Mesendoderm (in vitro differentiated cells): Measurements from ENCODE around the gene IP6K3.
A peak's percentile ranks its signal among the peaks of the same experiment; 100 is the strongest.

ENCODE experiments used
- DNase-seq: peaks from one replicate; pipeline ENCODE4 v3.0.0; 2013
- H2AK5ac ChIP-seq: 2 replicates; pipeline ENCODE4 v1.6.1; 2013; ENCODE audit warnings: low read length, inconsistent platforms
- H2BK120ac ChIP-seq: 2 replicates; pipeline ENCODE4 v1.6.1; 2013; ENCODE audit warnings: low read depth, mild to moderate bottlenecking, low read length, moderate library complexity, mixed read lengths
- H2BK15ac ChIP-seq: replicated peaks from 2 replicates; pipeline ENCODE4 v1.6.1; 2013; ENCODE audit warnings: low read depth, mild to moderate bottlenecking, moderate library complexity
- H2BK5ac ChIP-seq: 2 replicates; pipeline ENCODE4 v1.6.1; 2013; ENCODE audit warnings: low read length, inconsistent platforms
- H3K18ac ChIP-seq: 2 replicates; pipeline ENCODE4 v1.6.1; 2013; ENCODE audit warnings: mild to moderate bottlenecking, low read length, mixed read lengths
- H3K23ac ChIP-seq: one replicate; pipeline ENCODE4 v1.6.1; 2013; ENCODE audit warnings: low read length
- H3K27ac ChIP-seq: 2 replicates; pipeline ENCODE4 v1.5.1; 2013; ENCODE audit warnings: low read depth, mild to moderate bottlenecking, inconsistent platforms, low read length, moderate library complexity
- H3K27me3 ChIP-seq: 2 replicates; pipeline ENCODE4 v1.6.1; 2013; ENCODE audit warnings: low read length, control low read depth, mild to moderate bottlenecking, inconsistent platforms; ENCODE audit not compliant: insufficient read depth, poor library complexity
- H3K36me3 ChIP-seq: 2 replicates; pipeline ENCODE4 v1.6.1; 2013; ENCODE audit warnings: low read length, inconsistent platforms; ENCODE audit not compliant: control insufficient read depth, insufficient read depth
- H3K4ac ChIP-seq: one replicate; pipeline ENCODE4 v1.6.1; 2013; ENCODE audit warnings: low read depth, mild to moderate bottlenecking, low read length, moderate library complexity
- H3K4me1 ChIP-seq: 2 replicates; pipeline ENCODE4 v1.6.1; 2013; ENCODE audit warnings: low read depth, low read length, inconsistent platforms; ENCODE audit not compliant: control insufficient read depth
- H3K4me2 ChIP-seq: 2 replicates; pipeline ENCODE4 v1.6.1; 2013; ENCODE audit warnings: low read length
- H3K4me3 ChIP-seq: 2 replicates; pipeline ENCODE4 v1.5.1; 2013; ENCODE audit warnings: mild to moderate bottlenecking, low read length
- H3K56ac ChIP-seq: one replicate; pipeline ENCODE4 v1.6.1; 2013; ENCODE audit warnings: low read length
- H3K79me1 ChIP-seq: 2 replicates; pipeline ENCODE4 v1.6.1; 2013; ENCODE audit warnings: low read length, inconsistent platforms
- H3K79me2 ChIP-seq: 2 replicates; pipeline ENCODE4 v1.6.1; 2013; ENCODE audit warnings: mild to moderate bottlenecking, low read length; ENCODE audit not compliant: control insufficient read depth, insufficient read depth
- H3K9ac ChIP-seq: 2 replicates; pipeline ENCODE4 v1.6.1; 2013; ENCODE audit warnings: low read length, inconsistent platforms
- H4K5ac ChIP-seq: one replicate; pipeline ENCODE4 v1.6.1; 2013; ENCODE audit warnings: low read length
- H4K8ac ChIP-seq: one replicate; pipeline ENCODE4 v1.6.1; 2013; ENCODE audit warnings: low read depth, mild to moderate bottlenecking, control low read depth, low read length, moderate library complexity
- WGBS: extraction: QIAGEN DNeasy Blood & Tissue Kit; methylation state at CpG from one replicate; pipeline ENCODE4 v1.1.7; 2013; ENCODE audit warnings: low lambda C conversion rate, missing lambda C conversion rate; ENCODE audit not compliant: insufficient coverage; ENCODE audit errors: extremely low coverage; 5-methylcytosine and 5-hydroxymethylcytosine counted together

IP6K3 gene

DNA sequence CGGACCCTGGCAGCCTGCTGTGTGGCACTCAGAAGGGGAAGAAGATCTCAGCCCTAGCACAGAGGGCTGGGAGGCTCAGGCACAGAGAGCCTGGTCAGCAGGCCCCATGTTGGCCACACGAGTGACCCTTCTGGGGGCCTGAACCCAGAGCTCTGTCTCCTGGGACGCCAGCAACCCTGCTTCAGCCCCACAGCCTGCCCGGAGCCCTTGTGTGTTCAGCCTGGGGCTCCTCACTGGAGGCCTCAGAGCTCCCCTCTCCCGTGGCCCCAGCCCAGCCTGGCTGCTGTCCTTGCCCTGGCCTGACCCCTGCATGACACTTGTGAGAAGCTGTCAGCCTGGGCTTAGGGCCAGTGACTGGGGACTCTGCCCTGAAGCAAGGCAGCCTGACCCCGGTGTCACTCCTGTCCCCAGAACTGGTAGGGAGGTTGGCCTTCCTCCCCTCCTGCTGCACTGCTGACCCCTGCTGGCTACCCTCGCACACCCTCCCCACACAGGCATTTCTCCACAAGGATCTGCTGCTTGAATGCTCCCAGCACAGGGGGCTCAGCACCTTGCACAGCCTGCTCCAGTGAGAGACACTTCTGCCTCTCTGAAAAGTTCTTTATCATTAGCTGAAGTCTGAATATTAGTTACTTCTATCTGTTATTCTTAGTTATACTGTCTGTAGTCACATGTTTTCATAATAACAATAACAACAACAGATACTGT is 15.4 kb upstream of the IP6K3 start:
- Histone ChIP-seq H2BK5ac (no peak overlapping the region), H3K4me3 (no peak overlapping the region), H3K4me2 (no peak overlapping the region), H3K79me2 (no peaks in the 10 kb centered on the region), H4K5ac (no peak overlapping the region), H3K36me3 (no peaks in the 10 kb centered on the region), H3K56ac (no peak overlapping the region), H3K4me1 (no peaks in the 10 kb centered on the region), H3K4ac (no peak overlapping the region), H2AK5ac (no peak overlapping the region), H3K27me3 (no peaks in the 10 kb centered on the region), H3K18ac (no peak overlapping the region), H3K9ac (no peak overlapping the region), H3K23ac (no peak overlapping the region), H2BK15ac (no peak overlapping the region), H4K8ac (no peak overlapping the region), H3K79me1 (no peaks in the 10 kb centered on the region), H3K27ac (no peak overlapping the region), H2BK120ac (no peak overlapping the region)
- WGBS: no CpG with 5 or more reads among the region's 7 CpGs
- peak; percentile 70 for DNase-seq

- Histone ChIP-seq H3K18ac (no peak overlapping the region), H3K27me3 (no peaks in the 10 kb centered on the region), H2AK5ac (no peak overlapping the region), H3K27ac (no peak overlapping the region), H3K79me1 (no peaks in the 10 kb centered on the region), H3K4me1 (no peaks in the 10 kb centered on the region), H2BK15ac (no peak overlapping the region), H2BK5ac (no peak overlapping the region), H3K56ac (no peak overlapping the region), H3K23ac (no peak overlapping the region), H3K9ac (no peak overlapping the region), H3K36me3 (no peaks in the 10 kb centered on the region), H3K4me2 (no peak overlapping the region), H3K4me3 (no peak overlapping the region), H3K79me2 (no peaks in the 10 kb centered on the region), H4K8ac (no peak overlapping the region), H4K5ac (no peak overlapping the region), H2BK120ac (no peak overlapping the region), H3K4ac (no peak overlapping the region)
- no CpG with 5 or more reads among the region's 2 CpGs for whole genome bisulfite sequencing
- DNase-seq: no peak
Measured at GRCh38 chr6:33761581-33761921, 14.8 kb upstream of the IP6K3 start.

GRCh38 chr6:33759887-33760629 is 13.4 kb upstream of the IP6K3 start:
- H3K4me3 ChIP-seq: no peak overlapping the region
- no peaks in the 10 kb centered on the region for H3K36me3 ChIP-seq
- no peak overlapping the region for H4K8ac ChIP-seq
- H3K23ac ChIP-seq: no peak overlapping the region
- no peak overlapping the region for H3K18ac ChIP-seq
- no peak overlapping the region for H3K9ac ChIP-seq
- no peak for DNase-seq
- H2BK120ac ChIP-seq: no peak overlapping the region
- H3K56ac ChIP-seq: no peak overlapping the region
- no peak overlapping the region for H4K5ac ChIP-seq
- H2BK15ac ChIP-seq: no peak overlapping the region
- H3K4ac ChIP-seq: no peak overlapping the region
- no peaks in the 10 kb centered on the region for H3K27me3 ChIP-seq
- no peak overlapping the region for H2BK5ac ChIP-seq
- no peaks in the 10 kb centered on the region for H3K79me2 ChIP-seq
- H3K4me2 ChIP-seq: no peak overlapping the region
- no peaks in the 10 kb centered on the region for H3K79me1 ChIP-seq
- WGBS: no CpG with 5 or more reads among the region's 9 CpGs
- H3K27ac ChIP-seq: no peak overlapping the region
- no peaks in the 10 kb centered on the region for H3K4me1 ChIP-seq
- no peak overlapping the region for H2AK5ac ChIP-seq

DNA sequence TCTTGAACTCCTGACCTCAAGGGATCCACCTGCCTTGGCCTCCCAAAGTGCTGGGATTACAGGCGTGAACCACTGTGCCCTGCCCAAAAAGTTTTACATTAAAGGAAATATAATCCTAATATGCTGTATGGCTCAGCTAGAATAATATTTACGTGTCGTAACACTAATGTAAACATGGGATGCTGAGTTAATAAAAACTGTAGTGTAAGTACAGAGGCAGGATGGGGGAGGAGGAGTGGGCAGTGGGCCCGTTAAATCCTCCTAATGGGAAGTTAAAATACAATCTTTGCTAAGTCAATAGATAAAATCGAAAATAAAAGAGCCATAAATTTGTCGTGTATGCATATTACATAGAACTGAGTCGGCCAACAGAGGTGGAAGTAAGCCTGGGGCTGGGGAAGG is 12.1 kb upstream of the IP6K3 start:
- no CpG with 5 or more reads among the region's 7 CpGs for WGBS
- H3K4me2 ChIP-seq: no peak overlapping the region

DNA sequence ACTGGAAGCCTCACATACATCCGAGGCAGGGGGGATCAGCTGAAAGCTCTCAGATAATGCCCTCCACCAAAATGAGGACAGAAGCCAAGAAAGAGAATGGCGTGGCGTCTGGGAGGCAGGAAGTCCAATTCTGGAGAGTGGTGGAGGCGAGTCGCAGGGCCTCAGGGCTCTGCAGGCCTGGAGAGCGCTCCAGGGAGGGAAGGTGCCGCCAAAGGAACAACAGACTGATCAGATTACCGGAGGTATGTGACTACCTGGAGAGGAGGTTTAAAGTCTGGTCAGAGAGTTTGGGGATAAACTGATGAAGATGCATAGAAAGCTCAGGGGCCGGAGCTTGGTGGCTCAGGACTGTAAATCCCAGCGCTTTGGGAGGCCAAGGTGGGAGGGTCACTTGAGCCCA is 11.2 kb upstream of the IP6K3 start:
- Histone ChIP-seq H3K79me2 (no peaks in the 10 kb centered on the region), H3K4me1 (no peaks in the 10 kb centered on the region), H3K4me3 (no peak overlapping the region), H3K36me3 (no peaks in the 10 kb centered on the region), H3K27ac (no peak overlapping the region), H3K56ac (no peak overlapping the region), H3K9ac (no peak overlapping the region), H4K8ac (no peak overlapping the region), H3K4ac (no peak overlapping the region), H2BK120ac (no peak overlapping the region), H2BK15ac (no peak overlapping the region), H3K23ac (no peak overlapping the region), H3K79me1 (no peaks in the 10 kb centered on the region), H3K27me3 (no peaks in the 10 kb centered on the region), H2AK5ac (no peak overlapping the region), H3K18ac (no peak overlapping the region), H4K5ac (no peak overlapping the region), H3K4me2 (no peak overlapping the region), H2BK5ac (no peak overlapping the region)
- WGBS: no CpG with 5 or more reads among the region's 10 CpGs
- DNase-seq: no peak

More for the DNA sequence above, 12.1 kb upstream of the IP6K3 start:
- Histone ChIP-seq H3K79me1 (no peaks in the 10 kb centered on the region), H3K4me3 (no peak overlapping the region), H3K23ac (no peak overlapping the region), H3K9ac (no peak overlapping the region), H4K8ac (no peak overlapping the region), H3K79me2 (no peaks in the 10 kb centered on the region), H2BK5ac (no peak overlapping the region), H2AK5ac (no peak overlapping the region), H3K56ac (no peak overlapping the region), H3K36me3 (no peaks in the 10 kb centered on the region), H2BK120ac (no peak overlapping the region), H3K4ac (no peak overlapping the region), H2BK15ac (no peak overlapping the region), H4K5ac (no peak overlapping the region), H3K4me1 (no peaks in the 10 kb centered on the region), H3K27ac (no peak overlapping the region), H3K27me3 (no peaks in the 10 kb centered on the region), H3K18ac (no peak overlapping the region)
- DNase-seq: no peak
